Testis (tissue), 3 donors: ENCODE results near the gene MC1R. TPM values are rescaled to one million over a fixed set of nuclear protein-coding genes. Genes with fewer than 3 reads are reported as not detected.
"Not testable (repeated sequence)": the region's sequence is repeated elsewhere in the genome, so short reads cannot be mapped to it uniquely, and the experiment has no call there.

Experiments used
- DNase-seq: peaks from one replicate; pipeline ENCODE4 v3.0.0-alpha.2; 2019
- H3K27ac ChIP-seq, 2 donors: fragments of 200-600 bp; sonication (generic); one replicate each; pipeline ENCODE4 v1.5.1; 2019
- H3K27me3 ChIP-seq: fragments of 200-600 bp; sonication (generic); one replicate; pipeline ENCODE4 v1.5.1; 2019
- H3K36me3 ChIP-seq: fragments of 200-600 bp; sonication (generic); one replicate; pipeline ENCODE4 v1.5.1; 2017; ENCODE audit warnings: low read depth; ENCODE audit errors: missing control alignments
- H3K4me1 ChIP-seq: fragments of 200-600 bp; sonication (generic); one replicate; pipeline ENCODE4 v1.5.1; 2019
- H3K4me3 ChIP-seq, 2 donors: fragments of 200-600 bp; sonication (generic); one replicate each; pipeline ENCODE4 v1.5.1; 2017 to 2019
- H3K9me3 ChIP-seq: fragments of 200-600 bp; sonication (generic); one replicate; pipeline ENCODE4 v1.5.1; 2017
- CTCF ChIP-seq, 3 experiments: fragments of 450-650 bp in 2 of 3; fragments of 200-600 bp in 1 of 3; sonication (generic) in 1 of 3; IDR thresholded peaks; one replicate each; pipeline ENCODE4 v1.5.1; 2016 to 2019; ENCODE audit warnings: antibody characterized with exemption in 3 of 3, mild to moderate bottlenecking in 2 of 3, moderate library complexity in 1 of 3
- POLR2A ChIP-seq: fragments of 450-650 bp; IDR thresholded peaks from one replicate; pipeline ENCODE4 v1.6.1; 2017; ENCODE audit warnings: antibody characterized with exemption, mild to moderate bottlenecking, moderate library complexity
- WGBS, 2 donors: methylation state at CpG; one replicate each; pipeline ENCODE4 v1.1.5; 2018; 5-methylcytosine and 5-hydroxymethylcytosine counted together
- intact Hi-C: fragments of 100-400 bp; cut with DNase I; formaldehyde crosslinking; loops from one replicate; pipeline ENCODE4 v1.15.1; 2023; ENCODE audit warnings: low total_unique reads
- polyA plus RNA-seq: library from polyadenylated mRNA; stranded (reverse); fragments of 350-450 nt; fragmentation: Illumina TruSeq; extraction: RNeasy Lipid Tissue Mini Kit (QIAGEN cat#74804); gene quantifications from one replicate; pipeline ENCODE4 v1.2.3, GENCODE V29; 2014; ENCODE audit warnings: low read depth, low replicate concordance; ENCODE audit not compliant: insufficient read depth
- total RNA-seq, 2 donors: library from RNA; depleted of rRNA; stranded (reverse); fragments of >200 nt; gene quantifications; one replicate each; pipeline ENCODE4 v1.2.3, GENCODE V29; 2016

The MC1R gene
- total and polyA plus RNA-seq, 3 donors from 2014 or later, result 30.1 to 53.7 (median 40.0) TPM

- TF ChIP-seq POLR2A, result peak; percentile 37
- peak in 1 of 3 experiments; percentile 12 for TF ChIP-seq CTCF (IDR thresholded peaks at IDR 0.05)
- Histone ChIP-seq H3K36me3 (no peaks in the 10 kb centered on the region), H3K9me3 (no peaks in the 10 kb centered on the region), H3K27me3 (no peaks in the 10 kb centered on the region), H3K4me3 (peak within 1 kb of the TSS; percentile 80 to 100), H3K27ac (peak within 1 kb of the TSS; percentile 100), H3K4me1 (peaks cover 16% of the 10 kb centered on the region)
- DNase-seq, result peak; percentile 81
- intact Hi-C loops, result no loop called here
- WGBS, 2 donors, result 0 to 1% methylated on average over 5 to 89 of the region's 104 CpGs
Measured at GRCh38 chr16:89873109-89873971, 45.3 kb upstream of the MC1R start, which contains the start of gene TCF25. TCF25 (plus strand) TSS chr16:89873592; CDS start chr16:89873668, 76 bp downstream.

DNA sequence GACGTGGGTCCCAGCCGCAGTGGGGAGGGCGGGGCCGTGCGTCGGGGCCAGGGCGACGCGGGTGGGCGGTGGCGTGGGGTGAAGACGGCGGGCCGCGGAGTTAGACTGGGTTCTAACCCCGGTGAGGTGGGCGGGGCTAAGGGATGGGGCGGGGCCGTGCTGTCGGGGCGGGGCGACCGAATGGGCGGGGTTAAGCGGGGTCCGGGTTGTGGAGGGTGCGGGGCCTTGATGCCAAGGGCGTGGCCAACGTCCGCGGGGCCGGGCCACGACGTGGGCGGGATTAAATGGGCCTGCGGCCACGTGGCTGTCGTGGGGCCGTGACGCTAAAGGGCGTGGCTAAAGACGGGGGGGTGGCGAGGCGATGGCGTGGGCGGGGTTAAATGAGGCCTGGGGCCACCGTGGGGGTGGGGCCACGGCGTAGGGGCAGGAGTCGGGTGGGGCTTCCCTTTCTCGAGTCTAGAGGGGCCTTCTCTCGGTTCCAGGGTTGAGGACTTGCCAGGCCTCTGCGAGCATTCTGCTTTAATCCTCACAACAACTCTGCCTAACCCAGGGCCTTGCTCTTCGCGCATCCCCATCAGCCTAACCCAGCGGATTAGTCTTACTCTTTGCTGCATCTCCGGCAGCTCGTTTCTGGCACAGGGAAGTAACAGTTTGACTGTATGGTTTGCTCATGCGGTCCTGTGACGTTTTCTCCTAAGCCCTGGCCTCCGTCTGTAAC lies 44.5 kb upstream of the MC1R start:
- H3K4me1 ChIP-seq, result peaks cover 15% of the 10 kb centered on the region
- peak overlapping the region; percentile 100 for H3K27ac ChIP-seq
- intact Hi-C loops, result no loop called here
- 1% methylated on average over 49 to 57 of the region's 61 CpGs for WGBS, 2 donors
- TF ChIP-seq CTCF (IDR thresholded peaks at IDR 0.05) (no peak), POLR2A (no peak)
- H3K9me3 ChIP-seq, result no peaks in the 10 kb centered on the region
- DNase-seq, result peak; percentile 97
- H3K27me3 ChIP-seq, result no peaks in the 10 kb centered on the region
- H3K4me3 ChIP-seq, result peak overlapping the region; percentile 80 to 100
- H3K36me3 ChIP-seq, result no peaks in the 10 kb centered on the region

GRCh38 chr16:89879123-89879522 lies 39.5 kb upstream of the MC1R start:
- H3K27ac ChIP-seq, H3K27me3 ChIP-seq, H3K9me3 ChIP-seq, H3K4me3 ChIP-seq, H3K36me3 ChIP-seq, DNase-seq, intact Hi-C loops: not testable (repeated sequence)
- peaks cover 12% of the 10 kb centered on the region for H3K4me1 ChIP-seq
- 93 to 95% methylated on average over 22 to 28 of the region's 28 CpGs for WGBS, 2 donors

- TF ChIP-seq POLR2A (no peak), CTCF (IDR thresholded peaks at IDR 0.05) (no peak)
- Histone ChIP-seq H3K36me3 (no peaks in the 10 kb centered on the region), H3K4me1 (peaks cover 12% of the 10 kb centered on the region), H3K27me3 (no peaks in the 10 kb centered on the region), H3K9me3 (no peaks in the 10 kb centered on the region), H3K4me3 (no peak overlapping the region), H3K27ac (no peak overlapping the region)
- intact Hi-C loops, result no loop called here
- WGBS, 2 donors, result 82 to 84% methylated on average over 18 of the region's 18 CpGs
- DNase-seq, result no peak
Measured at GRCh38 chr16:89880477-89881367, 37.9 kb upstream of the MC1R start.
